HL-60/S4 treated with retinoic acid at 250 ng/mL for 4 days and 3 days (cell line): ENCODE results near the gene MRPL3.
"Not testable (repeated sequence)": the region's sequence is repeated elsewhere in the genome, so short reads cannot be mapped to it uniquely, and the experiment has no call there.

Experiments used
- in situ Hi-C: fragments of 300-500 bp; cut with MboI; formaldehyde crosslinking; loops from 2 replicates; pipeline ENCODE4 v1.7.0; 2022; ENCODE audit warnings: low sequenced_read_pairs

Gene MRPL3

DNA sequence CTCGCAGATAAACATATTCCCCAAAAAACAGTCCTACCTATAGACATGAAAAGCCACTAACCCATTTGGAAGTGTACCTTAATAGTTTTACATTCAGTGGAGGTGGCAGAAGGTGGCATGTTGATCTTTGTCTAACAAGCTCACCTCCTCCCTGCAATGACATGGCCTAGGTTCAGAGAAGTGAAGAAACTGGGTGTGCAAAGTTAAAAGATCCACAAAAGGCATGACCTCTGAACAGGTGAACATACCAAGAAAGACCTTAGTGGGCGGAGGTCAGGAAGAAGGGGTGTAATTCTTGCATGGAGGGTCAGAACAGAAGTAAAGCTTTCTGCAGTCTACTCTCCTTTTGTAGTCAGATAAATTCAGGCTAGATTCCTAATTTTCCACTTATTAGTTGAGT, 822 bp downstream of the MRPL3 start:
- in situ Hi-C loops = no loop called here

DNA sequence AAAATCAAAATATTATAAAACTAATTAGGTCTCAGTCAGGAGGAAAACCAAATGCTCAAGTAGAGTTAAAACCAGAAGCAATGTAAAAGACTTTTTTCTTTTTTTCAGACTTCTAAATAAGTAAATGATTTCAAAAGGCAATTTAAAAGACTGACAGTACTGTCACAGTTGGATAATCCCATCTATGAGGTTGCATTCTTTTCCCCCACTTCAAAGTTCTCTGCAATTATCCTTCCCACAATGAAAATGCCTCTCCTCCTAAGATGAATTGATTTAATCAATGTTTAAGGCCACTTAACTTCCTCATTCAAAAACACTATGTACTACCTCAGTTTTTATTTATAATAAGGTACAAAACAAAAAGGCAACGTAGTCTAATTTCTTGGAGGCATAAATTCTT, 8.1 kb downstream of the MRPL3 start:
- in situ Hi-C loops = no loop called here

DNA sequence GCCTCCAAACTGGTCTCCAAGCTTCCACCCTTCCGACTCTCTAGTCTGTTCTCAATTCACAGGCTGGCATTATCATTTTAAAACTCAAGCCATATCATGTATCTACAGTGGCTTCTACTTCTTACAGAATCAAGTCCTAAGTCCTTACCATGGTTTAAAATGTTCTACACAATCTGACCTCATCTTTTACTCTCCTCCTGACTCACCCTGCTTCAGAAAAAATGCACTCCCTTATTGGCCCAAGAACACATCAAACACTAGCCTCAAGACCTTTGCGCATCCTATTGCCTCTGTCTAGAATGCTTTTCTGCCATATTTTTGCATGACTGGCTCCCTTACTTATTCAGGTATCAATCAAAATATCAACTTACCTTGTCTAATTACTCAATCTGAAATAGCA, 11.0 kb downstream of the MRPL3 start:
- in situ Hi-C loops = no loop called here

DNA sequence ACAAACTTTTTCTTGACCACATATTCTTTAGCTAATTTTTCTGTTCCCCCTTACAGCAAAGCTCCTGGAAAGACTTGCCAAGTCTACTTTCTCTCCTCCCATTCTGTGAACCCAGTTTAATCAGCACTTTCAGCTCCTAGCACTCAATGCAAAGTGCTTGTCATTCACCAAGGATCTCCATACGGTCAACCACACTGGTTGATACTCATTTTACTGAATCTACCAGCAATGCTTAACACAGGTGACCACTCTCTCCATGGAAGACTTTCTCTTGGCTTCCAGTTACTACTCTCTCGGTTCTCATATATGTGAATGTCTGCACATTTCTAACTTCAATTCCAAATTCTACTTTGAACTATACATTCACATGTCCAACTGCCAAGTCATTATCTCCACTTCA, 11.7 kb downstream of the MRPL3 start:
- in situ Hi-C loops = no loop called here

DNA sequence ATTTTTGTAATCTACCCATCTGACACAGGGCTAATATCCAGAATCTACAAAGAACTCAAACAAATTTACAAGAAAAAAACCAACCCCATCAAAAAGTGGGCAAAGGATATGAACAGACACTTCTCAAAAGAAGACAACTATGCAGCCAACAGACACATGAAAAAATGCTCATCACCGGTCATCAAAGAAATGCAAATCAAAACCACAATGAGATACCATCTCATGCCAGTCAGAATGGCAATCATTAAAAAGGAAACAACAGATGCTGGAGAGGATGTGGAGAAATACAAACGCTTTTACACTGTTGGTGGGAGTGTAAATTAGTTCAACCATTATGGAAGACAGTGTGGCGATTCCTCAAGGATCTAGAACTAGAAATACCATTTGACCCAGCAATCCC, 16.2 kb downstream of the MRPL3 start:
- in situ Hi-C loops = not testable (repeated sequence)

DNA sequence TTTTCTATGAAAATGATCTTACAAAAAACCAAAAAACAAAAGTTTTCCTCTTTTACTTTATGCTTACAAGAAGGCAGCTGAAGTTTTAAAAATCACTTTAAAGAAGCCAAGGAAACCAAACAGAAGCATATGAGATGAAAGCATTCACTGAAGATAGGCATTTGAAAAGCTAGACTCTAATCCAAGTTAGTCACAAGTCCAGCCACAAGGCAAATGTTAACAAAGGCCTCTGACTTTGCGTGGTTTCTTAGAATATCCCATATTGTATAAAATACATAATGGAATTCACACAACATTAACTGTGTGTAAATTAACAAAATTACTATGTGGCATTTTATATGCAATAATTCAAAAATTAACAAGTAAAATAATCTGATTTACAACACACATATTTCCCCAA, 17.7 kb downstream of the MRPL3 start:
- in situ Hi-C loops = no loop called here

DNA sequence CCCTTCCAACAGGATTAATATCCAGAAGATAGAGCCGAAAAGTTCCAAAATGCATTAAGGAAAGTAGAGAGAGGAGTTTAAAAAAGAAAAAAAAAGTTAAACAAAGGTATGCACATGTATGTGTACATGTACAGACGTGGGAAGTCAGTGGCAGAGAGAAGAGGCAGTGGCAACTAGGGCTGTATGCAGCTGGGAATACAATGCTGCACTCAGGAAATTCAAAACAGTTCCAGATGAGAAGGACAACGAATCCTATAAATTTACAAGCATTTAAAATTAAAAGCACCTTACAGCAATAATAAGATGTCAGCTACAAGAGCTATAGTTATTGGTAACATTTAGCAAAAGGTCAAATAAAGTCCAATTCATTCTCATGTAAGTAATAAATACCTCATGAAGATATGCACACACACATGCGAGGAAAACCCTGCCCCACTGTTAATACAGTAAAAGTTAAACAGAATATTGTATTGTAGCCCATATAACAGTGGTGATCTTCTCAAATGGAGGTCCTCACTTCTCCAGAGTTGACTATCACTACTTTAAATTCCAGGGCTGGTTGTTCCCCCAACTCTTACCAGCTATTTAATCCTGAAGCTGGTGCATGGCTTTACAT, 18.2 kb downstream of the MRPL3 start:
- in situ Hi-C loops = no loop called here

DNA sequence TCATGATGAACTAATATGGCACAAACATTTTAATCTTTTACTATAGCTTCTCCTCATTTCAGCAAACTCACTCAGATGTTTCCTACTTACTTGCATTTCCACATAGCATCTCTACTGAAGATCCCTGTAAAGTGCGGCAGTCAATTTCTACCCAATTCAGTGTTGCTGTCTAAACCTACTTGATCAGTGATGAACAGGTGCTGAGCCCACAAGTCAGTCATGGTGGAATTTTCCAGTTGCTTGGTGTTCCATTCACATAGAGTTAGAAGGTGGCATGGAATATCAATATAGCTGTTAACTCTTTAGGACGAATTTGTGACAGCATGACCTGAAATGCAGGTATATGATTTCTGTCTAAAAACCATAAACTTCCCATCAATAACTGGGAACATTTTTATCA, 22.7 kb downstream of the MRPL3 start:
- in situ Hi-C loops = no loop called here

DNA sequence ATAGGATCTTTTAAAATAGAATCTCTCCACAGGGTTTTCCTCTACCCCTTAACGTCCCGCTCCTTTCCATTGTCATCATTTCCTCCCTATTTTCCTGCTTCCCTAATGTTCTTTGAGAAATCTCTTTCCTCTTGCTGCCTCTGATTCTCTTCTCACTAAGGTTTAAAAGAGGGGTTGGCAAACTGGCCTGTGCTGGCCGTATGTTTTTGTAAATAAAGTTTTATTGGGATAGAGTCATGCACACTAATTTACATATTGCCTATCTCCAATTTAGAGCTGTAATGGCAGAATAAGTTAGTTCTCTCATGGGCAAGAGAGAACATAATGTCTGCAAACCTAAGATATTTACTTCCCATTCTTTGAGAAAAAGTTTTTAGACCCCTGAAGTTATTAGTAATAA, 25.0 kb downstream of the MRPL3 start:
- in situ Hi-C loops = no loop called here

DNA sequence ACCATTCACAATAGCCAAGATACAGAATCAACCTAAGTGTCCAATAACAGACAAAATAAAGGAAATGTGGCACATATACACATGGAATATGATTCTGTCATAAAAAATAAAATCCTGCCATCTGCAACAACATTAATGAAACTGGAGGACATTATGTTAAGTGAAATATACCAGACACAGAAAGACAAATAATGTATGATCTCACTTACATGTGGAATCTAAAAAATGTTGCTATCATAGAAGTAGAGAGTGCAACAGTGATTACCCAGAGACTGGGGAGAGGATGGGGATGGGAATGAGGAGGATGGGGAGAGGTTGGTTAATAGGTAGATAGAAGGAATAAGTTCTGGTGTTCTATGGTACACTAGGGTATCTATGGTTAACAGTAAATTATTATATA, 28.7 kb downstream of the MRPL3 start:
- in situ Hi-C loops = no loop called here

DNA sequence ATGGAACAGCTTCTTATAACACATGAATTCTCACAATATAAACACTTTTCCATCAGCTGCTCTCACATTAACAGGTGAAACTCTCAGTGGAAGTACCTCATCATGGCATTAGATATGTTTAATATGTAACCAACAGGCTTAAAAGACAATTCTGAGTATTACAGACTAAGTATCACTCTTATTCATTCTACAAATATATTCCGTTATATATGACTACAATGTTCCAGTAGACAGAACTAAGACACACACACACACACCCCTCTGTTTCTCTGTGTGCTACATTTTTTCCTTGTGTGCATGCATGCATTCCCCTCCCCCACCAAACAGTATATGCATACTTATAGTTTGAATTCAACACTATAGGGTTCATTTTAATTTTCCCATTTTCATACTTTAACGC, 32.4 kb downstream of the MRPL3 start:
- in situ Hi-C loops = no loop called here

DNA sequence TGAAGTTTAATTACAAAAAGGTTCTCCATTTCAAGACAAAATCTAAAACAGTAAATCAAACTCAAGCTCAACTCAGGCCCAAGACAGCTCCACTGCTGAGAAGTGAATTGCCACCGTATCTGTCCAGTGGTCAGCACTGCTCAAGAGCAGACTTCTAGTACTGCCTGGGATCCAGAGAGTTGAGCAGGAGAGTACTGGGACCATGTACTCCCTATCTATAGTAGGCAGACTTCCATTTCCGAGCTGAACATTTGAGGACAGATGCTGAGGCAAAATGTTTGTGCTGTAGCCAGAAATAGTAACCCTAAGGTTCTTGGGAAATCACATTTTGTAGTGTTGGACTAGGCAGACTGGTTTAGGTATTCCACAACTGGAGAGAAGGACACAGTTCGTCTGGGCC, 44.1 kb downstream of the MRPL3 start:
- in situ Hi-C loops = no loop called here

DNA sequence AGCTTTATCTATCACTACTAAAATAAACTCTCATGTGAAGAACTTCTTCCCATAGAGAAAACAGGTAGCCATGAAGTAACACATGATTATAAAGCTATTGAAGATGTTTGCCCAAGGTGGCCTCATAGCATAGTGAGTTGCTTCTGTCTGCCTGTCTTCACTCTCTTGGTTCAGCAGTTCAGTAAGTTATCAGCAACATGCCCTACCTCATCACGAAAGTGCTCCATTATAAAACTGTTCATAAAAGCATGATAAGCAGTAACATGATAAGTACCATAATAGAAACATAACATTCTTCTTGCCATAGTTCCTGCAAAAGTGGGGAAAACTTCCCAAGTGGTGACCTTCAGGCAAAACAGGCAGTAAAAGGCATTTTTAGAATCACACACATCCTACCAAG, 45.6 kb downstream of the MRPL3 start:
- in situ Hi-C loops = no loop called here

DNA sequence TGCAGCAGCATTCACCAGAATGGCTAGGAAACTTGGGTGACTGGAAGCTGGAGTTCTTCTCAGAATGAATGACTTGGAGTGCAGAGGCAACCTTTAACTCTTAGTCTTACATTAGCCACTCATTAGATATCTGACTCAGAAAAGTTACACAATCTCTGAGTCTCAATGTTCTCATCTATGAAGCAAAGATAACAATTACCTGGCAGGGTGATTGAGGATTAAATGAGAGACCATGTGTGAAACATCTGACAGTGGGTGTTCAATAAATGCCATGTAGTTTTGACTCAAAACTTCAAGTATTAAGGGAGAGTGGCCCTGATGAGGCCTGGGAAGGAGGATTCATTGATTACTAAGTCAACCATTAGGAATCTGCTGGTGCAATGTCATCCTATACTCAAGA, 48.3 kb downstream of the MRPL3 start:
- in situ Hi-C loops = no loop called here

DNA sequence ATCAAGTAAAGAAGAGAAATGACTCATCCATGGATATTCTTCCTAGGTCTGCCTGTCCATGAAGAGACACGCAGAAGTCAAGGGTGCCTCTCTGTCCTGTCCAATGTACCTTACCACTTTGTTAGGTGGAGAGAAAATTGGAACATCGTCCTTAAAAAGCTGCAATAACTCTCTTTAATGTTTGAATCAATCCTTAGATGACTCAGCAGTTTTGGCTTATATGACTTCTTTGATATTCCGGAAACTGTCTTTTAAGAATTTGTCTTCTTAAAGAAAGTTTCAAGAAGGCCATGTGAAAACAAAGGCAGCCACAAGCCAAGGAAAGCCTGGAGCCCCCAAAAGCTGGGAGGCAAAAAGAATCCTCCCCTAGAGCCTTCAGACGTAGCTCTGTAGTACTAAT, 49.2 kb downstream of the MRPL3 start:
- in situ Hi-C loops = no loop called here

DNA sequence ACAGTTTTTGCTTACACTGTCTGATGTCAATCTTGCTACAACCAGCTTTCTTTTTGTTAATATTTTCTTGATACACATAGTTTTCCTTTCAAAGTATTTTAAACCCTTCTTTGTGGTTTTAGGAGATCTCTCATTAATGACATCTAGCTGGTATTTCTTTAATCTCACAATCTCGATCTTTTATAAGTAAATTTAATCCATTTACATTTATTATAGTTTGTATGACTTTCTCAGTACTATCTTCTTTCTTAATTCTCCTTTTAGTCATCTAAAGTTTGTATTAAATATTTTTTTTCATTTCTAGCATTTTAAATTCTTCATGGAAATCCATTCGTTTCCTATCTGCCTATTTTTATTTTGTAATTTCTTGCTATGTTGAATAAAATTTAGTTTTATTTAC, 55.4 kb downstream of the MRPL3 start:
- in situ Hi-C loops = no loop called here

DNA sequence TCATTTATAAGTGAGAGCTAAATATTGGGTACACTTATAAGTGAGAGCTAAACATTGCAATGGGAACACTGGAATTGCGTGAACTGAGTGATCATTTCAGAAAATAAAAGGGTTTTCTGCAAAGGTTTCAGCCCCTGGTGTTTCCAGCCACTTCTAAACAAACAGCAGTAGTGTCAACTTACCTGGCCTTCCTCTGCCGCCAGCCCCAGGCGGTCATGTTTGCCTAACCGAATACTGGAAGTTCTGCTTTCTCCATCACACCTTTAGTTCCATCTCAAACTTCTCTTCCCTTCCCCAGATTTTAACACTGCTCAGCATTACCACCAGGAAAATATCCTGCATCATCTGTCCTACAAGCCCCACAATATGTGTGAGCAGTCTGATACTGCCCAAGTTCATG, 58.6 kb downstream of the MRPL3 start:
- in situ Hi-C loops = no loop called here

DNA sequence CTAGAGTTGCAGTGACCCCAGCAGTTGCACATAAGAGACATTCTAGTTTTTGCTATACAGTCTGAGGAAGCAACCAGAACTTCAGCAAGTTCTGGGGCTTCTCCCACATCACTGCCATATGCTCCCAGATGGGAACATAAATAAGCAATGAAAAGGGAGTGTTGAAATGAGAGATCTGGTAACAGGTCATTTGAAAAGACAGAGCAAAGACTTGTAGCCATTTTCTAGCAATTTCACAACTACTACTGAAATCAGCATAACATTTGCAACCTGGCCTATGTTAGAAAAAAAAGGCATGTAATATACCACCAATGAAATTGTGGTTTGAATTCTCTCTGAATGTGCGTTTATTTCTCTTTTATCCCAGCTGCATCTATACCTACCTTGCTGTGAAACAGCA, 63.7 kb downstream of the MRPL3 start:
- in situ Hi-C loops = no loop called here

DNA sequence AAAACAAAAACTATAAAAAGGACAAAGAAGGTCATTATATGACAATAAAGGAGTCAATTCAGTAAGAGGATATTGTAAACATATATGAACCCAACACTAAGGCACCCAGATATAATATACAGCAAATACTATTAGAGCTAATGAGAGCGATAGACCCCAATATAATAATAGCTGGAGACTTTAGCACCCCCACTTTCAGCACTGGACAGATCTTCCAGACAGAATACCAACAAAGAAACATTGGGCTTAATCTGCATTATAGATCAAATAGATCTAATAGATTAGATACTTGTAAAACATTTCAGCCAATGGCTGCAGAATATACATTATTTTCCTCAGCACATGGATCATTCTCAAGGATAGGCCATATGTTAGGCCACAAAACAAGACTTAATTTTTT, 67.8 kb downstream of the MRPL3 start:
- in situ Hi-C loops = no loop called here

DNA sequence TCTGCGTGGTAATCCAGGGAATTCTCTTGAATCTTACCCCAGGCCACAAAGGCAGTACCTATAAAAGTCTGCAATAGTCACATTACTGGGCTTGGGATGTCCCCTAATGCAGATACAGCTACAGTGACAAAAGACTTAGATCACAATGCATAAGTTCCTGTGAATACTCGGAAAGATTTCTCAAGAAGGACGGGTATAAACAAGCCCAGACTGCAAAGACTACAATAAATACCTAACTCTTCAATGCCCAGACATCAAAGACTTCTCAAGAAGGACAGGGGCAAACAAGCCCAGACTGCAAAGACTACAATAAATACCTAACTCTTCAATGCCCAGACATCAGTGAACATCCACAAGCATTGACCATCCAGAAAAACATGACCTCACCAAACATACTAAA, 70.3 kb downstream of the MRPL3 start:
- in situ Hi-C loops = no loop called here

DNA sequence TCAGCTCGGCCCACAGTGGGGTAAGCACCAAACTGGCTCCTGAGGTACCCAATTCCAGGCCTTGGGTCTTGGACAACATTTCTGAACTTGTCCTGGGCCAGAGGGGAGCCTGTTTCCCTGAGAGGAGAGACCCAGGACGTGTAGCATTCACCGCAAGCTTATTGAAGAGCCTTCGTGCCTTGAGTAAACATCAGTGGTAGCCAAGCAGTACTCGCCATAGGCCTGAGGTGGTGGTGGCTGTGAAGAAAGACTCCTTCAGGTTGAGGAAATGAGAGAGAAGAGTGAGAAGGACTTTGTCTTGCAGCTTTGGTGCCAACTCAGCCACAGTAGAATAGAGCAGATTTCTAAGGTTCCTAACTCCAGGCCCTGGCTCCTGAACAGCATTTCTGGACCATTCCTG, 71.0 kb downstream of the MRPL3 start:
- in situ Hi-C loops = no loop called here

DNA sequence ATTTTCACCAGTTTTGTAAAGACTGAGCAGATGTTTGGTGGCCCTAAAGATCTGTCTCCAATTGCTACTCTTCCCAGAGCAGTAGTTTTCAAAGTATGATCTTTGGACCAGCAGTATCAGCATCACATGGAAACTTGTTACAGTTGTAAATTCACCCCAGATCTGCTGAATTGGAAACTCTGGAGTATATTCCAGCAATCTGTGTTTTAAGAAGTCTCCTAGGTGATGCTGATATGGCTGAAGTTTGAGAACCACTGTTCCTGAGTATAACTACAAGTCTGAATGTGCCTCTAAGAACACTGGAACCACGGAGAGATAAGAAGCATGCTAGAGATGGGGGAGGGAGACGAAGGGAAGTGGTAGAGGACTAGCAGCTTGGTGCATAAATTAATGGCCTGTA, 75.5 kb downstream of the MRPL3 start:
- in situ Hi-C loops = no loop called here

DNA sequence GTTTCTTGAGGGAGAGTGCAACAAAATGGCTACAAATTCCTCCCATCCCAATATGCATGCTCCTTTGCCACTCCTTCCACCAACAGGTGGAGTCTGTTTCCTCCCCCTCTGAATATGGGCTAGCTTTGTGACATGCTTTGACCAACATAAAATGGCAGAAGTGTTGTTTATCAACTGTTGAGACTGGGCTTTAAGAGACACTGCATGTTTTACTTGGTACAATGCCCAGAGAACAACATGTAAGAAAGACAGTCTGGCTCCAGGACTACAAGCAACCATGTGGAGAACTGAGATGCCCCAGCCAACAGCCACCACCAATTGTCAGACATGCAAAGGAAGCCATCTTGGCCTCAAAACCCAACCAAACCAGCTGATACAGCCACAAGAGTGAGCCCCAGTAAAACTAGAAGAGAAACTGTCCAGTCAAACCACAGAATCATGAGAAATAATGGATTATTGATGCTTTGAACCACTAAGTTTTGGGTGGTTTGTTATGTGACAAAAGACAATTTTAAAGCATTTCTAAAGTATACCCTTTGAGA, 80.7 kb downstream of the MRPL3 start:
- in situ Hi-C loops = no loop called here
